ENCODE data around the gene GPBP1L1. TPM values are rescaled to one million over a fixed set of nuclear protein-coding genes. Genes with fewer than 3 reads are reported as not detected.

GPBP1L1 gene
- total RNA-seq, 1 experiment from 2014 or later = 110 TPM

GRCh38 chr1:45630429-45630828 is 55.9 kb downstream of the GPBP1L1 start:
- no peak overlapping the region for H3K9ac ChIP-seq (ENCODE audit: low read length)
- ChIA-PET CTCF (no interaction called here), POLR2A (no interaction called here), RAD21 (ENCODE audit: low non-redundant PET in 1 of 2, low total read pairs in 2 of 2, uncharacterized antibody in 2 of 2, unreplicated experiment in 2 of 2) (no interaction called here)
- TF ChIP-seq ELF1 (IDR thresholded peaks at IDR 0.05; ENCODE audit: borderline replicate concordance, low read depth) (no peak), YY1 (IDR thresholded peaks at IDR 0.05; ENCODE audit: extremely low read depth, insufficient replicate concordance, low read depth, low read length) (no peak), ZNF274 (IDR thresholded peaks at IDR 0.05; ENCODE audit: low read depth, low read length) (no peak), FOSL1 (IDR thresholded peaks at IDR 0.05; ENCODE audit: low read depth) (no peak), CTCF (IDR thresholded peaks at IDR 0.05 in 2 of 3, conservative IDR thresholded peaks at IDR 0.05 in 1 of 3; ENCODE audit: borderline replicate concordance in 1 of 3, insufficient read depth in 1 of 3, low read depth in 2 of 3, low read length in 2 of 3) (no peak), EZH2phosphoT487 (IDR thresholded peaks at IDR 0.05; ENCODE audit: borderline replicate concordance) (no peak), POLR2AphosphoS5 (IDR thresholded peaks at IDR 0.05; ENCODE audit: low read depth, low read length) (no peak), EZH2 (IDR thresholded peaks at IDR 0.05) (no peak), ZFX (IDR thresholded peaks at IDR 0.05) (no peak), SRF (IDR thresholded peaks at IDR 0.05; ENCODE audit: low read depth) (no peak), SIN3A (IDR thresholded peaks at IDR 0.05; ENCODE audit: low read depth) (no peak), ZBTB33 (IDR thresholded peaks at IDR 0.05; ENCODE audit: extremely low read depth, insufficient replicate concordance, low read length) (no peak), REST (IDR thresholded peaks at IDR 0.05; ENCODE audit: low read depth) (no peak), JUND (IDR thresholded peaks at IDR 0.05) (no peak), SP1 (IDR thresholded peaks at IDR 0.05; ENCODE audit: low read depth) (no peak), RAD21 (IDR thresholded peaks at IDR 0.05; ENCODE audit: low read depth) (no peak)
- TF ChIP-seq, protein P1, sequence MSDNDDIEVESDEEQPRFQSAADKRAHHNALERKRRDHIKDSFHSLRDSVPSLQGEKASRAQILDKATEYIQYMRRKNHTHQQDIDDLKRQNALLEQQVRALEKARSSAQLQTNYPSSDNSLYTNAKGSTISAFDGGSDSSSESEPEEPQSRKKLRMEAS (IDR thresholded peaks at IDR 0.05) = no peak
- TF ChIP-seq, protein P2, sequence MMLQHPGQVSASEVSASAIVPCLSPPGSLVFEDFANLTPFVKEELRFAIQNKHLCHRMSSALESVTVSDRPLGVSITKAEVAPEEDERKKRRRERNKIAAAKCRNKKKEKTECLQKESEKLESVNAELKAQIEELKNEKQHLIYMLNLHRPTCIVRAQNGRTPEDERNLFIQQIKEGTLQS (IDR thresholded peaks at IDR 0.05) = no peak
- H3K4me1 ChIP-seq (ENCODE audit: control insufficient read depth in 1 of 2, insufficient read depth in 2 of 2, low read length in 2 of 2) = no peaks in the 10 kb centered on the region
- no peak overlapping the region for H3K27ac ChIP-seq (ENCODE audit: low read depth, low read length)
- BruUV-seq (replicated peaks) = no TSS peak
- H3K4me3 ChIP-seq (replicated peaks in 1 of 2; ENCODE audit: low read depth in 1 of 2, low read length in 2 of 2) = no peak overlapping the region
- H3K9me3 ChIP-seq (ENCODE audit: control insufficient read depth in 1 of 2, insufficient read depth in 1 of 2, low read depth in 1 of 2, low read length in 2 of 2) = no peaks in the 10 kb centered on the region
- DNase-seq (ENCODE audit: low read depth, low spot score) (no peak), ATAC-seq (no peak)
- peaks cover 49 to 70% of the 10 kb centered on the region in 2 experiments for H3K36me3 ChIP-seq (ENCODE audit: control insufficient read depth in 1 of 2, insufficient read depth in 2 of 2, low read length in 2 of 2)
- H2AFZ ChIP-seq (ENCODE audit: low read depth, low read length, poor library complexity, severe bottlenecking) = no peak overlapping the region
- H4K20me1 ChIP-seq (ENCODE audit: insufficient read depth) = no peaks in the 10 kb centered on the region
- intact Hi-C loops (cut with micrococcal nuclease) = no loop called here
- no peak overlapping the region for H3K4me2 ChIP-seq (ENCODE audit: low read length)
- H3K79me2 ChIP-seq (ENCODE audit: insufficient read depth, low read length) = no peaks in the 10 kb centered on the region
- no peaks in the 10 kb centered on the region for H3K27me3 ChIP-seq (ENCODE audit: insufficient read depth, low read length)
- no peaks in the 10 kb centered on the region for H3K9me2 ChIP-seq (ENCODE audit: insufficient read depth)

All from HCT116 (cell line).